Tibial nerve (tissue), 4 donors: ENCODE measurements around the gene SCG2.

ENCODE experiments used
- CTCF ChIP-seq, 5 experiments: fragments of 200-600 bp in 3 of 5; fragments of 450-650 bp in 2 of 5; sonication (generic) in 3 of 5; IDR thresholded peaks; one replicate each; pipeline ENCODE4 v1.5.1; 2016 to 2019; ENCODE audit warnings: antibody characterized with exemption in 5 of 5, mild to moderate bottlenecking in 3 of 5, moderate library complexity in 2 of 5
- EP300 ChIP-seq, 2 donors: sonication (generic); formaldehyde crosslinking; IDR thresholded peaks; one replicate each; pipeline ENCODE4 v1.6.1; 2017; ENCODE audit warnings: antibody characterized with exemption in 2 of 2, mild to moderate bottlenecking in 1 of 2
- POLR2A ChIP-seq, 2 donors: fragments of 450-650 bp; IDR thresholded peaks; one replicate each; pipeline ENCODE4 v1.6.1; 2017; ENCODE audit warnings: antibody characterized with exemption in 2 of 2, mild to moderate bottlenecking in 2 of 2, moderate library complexity in 2 of 2

- TF ChIP-seq CTCF (IDR thresholded peaks at IDR 0.05) (no peak), POLR2A (IDR thresholded peaks at IDR 0.05) (no peak), EP300 (IDR thresholded peaks at IDR 0.05) (no peak)
These were observed 811 bp upstream of the SCG2 start for GRCh38 chr2:223602972-223603371.
